NT2/D1 (cell line): ENCODE results near the gene NPEPPS.

Experiments used
- SUZ12 ChIP-seq: IDR thresholded peaks from 2 replicates; pipeline ENCODE4 v1.6.1; 2011; ENCODE audit not compliant: insufficient read length, insufficient read depth; ENCODE audit errors: extremely low read depth
- YY1 ChIP-seq: IDR thresholded peaks from 2 replicates; pipeline ENCODE4 v1.6.1; 2011; ENCODE audit not compliant: insufficient read length, insufficient read depth
- ZNF274 ChIP-seq: IDR thresholded peaks from 2 replicates; pipeline ENCODE4 v1.6.1; 2011; ENCODE audit warnings: mild to moderate bottlenecking, low read depth, low read length

DNA sequence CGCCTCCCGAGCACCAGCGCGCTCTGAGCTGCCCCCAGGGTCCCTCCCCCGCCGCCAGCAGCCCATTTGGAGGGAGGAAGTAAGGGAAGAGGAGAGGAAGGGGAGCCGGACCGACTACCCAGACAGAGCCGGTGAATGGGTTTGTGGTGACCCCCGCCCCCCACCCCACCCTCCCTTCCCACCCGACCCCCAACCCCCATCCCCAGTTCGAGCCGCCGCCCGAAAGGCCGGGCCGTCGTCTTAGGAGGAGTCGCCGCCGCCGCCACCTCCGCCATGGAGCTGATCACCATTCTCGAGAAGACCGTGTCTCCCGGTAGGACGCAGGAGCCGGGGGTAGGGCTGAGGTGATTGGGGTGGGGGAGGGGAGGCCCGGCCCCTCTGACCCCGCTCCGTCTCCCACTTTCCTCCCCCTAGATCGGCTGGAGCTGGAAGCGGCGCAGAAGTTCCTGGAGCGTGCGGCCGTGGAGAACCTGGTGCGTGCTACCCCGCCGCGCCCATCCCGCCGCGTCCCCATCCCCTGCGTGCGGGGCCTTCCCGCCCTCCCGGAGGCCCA is 119.1 kb downstream of the NPEPPS start:
- TF ChIP-seq SUZ12 = no peak
- TF ChIP-seq ZNF274 = no peak
- no peak for TF ChIP-seq YY1
